NCI-H226 (cell line): ENCODE results near the gene NTRK2.
A peak's percentile ranks its signal among the peaks of the same experiment; 100 is the strongest.

Experiments used
- DNase-seq: peaks from one replicate; pipeline ENCODE4 v3.0.0-alpha.2; 2015

Gene NTRK2

GRCh38 chr9:84823421-84824271, 154.1 kb downstream of the NTRK2 start:
- DNase-seq, result no peak

- DNase-seq, result no peak
These were observed 157.8 kb downstream of the NTRK2 start for GRCh38 chr9:84827216-84827765.

DNA sequence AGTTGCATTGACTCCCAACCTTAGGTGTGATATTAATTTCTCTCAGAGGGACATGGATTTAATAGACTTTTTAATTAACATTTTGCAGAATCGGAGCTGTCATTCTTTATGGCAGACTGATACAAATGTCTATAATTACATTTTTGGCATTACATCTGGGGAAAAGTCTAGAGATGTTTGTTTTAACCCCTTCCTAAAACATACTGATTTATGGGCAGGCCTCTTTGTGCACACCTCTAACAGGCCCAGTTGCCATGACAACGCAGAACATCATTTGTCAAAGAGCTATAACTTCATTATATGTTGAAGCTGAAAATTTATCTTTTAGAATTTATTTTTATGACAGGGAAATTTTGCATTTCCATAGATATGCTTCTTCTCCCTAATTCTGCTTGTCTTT, 158.5 kb downstream of the NTRK2 start:
- DNase-seq, result no peak

- DNase-seq, result no peak
These were observed 159.9 kb downstream of the NTRK2 start for GRCh38 chr9:84829471-84829870.

GRCh38 chr9:84829997-84830696, 160.6 kb downstream of the NTRK2 start:
- no peak for DNase-seq

DNA sequence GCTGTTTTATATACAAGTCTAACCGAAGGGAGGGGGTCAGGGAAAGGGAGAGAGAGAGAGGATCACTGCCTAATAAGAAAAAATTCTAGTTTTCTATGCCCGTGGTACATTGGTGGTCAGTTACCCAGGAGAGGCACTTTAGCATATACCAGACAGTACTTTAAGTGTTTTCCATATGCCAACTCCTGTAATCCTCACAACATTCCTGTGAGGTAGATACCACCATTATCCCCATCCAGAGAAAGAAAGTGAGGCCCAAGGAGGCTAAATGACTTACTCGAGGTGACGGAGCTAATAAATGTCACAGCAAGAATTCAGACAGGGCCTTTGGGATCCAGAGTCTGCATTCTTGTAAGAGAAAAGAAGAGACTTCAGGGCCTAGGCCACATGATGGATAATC, 161.8 kb downstream of the NTRK2 start:
- DNase-seq, result no peak

DNA sequence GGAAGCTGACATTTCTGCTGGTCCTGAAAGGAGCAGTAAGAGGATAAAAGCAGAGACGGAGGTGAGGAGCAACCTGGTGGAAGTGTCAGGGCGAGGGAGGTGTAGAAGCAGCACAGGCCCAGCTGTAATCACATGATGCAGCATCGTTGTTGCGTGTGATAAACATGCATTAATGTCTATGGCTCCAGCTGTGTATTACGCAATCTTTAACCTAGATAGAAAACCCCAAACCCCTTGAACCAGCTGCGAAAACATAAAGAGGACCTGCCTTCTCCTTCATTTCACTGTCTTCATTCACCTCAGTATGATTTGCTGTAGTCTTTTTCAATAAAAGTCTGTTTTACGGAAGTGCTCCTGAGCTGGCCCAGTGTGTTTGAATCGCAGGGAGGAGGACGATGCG, 162.9 kb downstream of the NTRK2 start:
- no peak for DNase-seq

DNA sequence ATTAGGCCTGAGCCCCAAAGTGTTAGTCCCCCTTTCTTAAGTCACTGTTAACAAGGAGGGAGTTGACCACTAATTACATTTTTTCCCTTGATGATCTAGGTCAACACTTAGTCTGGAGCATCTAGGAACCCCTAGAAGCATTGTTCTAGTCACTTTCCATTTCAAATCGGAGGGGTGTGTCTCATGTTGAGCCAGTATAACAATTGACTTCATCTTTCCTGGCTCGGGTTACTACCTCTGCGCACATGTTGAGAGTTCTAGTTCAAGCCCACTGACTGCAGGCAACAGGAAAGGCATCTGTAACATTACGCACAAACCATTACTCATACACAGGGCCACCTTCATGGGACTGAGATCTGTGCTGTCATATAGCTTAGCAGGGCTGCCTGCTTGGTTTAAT, 164.9 kb downstream of the NTRK2 start:
- DNase-seq, result no peak

GRCh38 chr9:84835745-84836144, 166.2 kb downstream of the NTRK2 start:
- DNase-seq, result no peak

GRCh38 chr9:84838879-84839278, 169.3 kb downstream of the NTRK2 start:
- DNase-seq, result no peak

DNA sequence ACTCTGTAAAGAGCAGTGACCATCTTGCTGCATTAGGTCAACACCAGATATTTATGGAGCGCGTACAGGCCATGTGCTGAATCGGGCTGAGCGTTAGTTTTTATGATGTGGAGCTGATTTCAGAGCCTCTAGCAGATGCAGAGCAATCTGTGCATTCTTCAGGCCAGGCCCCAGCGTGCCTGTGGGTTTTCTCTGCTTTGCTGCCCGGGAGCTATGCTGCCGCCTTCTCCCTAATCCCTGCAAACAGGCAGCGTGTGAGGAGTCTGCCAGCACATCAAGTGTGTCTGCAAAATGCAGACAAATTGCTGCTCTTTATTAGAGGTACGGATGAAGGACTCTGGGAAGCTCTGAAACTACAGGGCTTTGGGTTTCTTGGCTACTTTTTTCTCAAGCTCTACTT, 170.0 kb downstream of the NTRK2 start:
- no peak for DNase-seq

GRCh38 chr9:84841931-84842330, 172.4 kb downstream of the NTRK2 start:
- DNase-seq, result no peak

DNA sequence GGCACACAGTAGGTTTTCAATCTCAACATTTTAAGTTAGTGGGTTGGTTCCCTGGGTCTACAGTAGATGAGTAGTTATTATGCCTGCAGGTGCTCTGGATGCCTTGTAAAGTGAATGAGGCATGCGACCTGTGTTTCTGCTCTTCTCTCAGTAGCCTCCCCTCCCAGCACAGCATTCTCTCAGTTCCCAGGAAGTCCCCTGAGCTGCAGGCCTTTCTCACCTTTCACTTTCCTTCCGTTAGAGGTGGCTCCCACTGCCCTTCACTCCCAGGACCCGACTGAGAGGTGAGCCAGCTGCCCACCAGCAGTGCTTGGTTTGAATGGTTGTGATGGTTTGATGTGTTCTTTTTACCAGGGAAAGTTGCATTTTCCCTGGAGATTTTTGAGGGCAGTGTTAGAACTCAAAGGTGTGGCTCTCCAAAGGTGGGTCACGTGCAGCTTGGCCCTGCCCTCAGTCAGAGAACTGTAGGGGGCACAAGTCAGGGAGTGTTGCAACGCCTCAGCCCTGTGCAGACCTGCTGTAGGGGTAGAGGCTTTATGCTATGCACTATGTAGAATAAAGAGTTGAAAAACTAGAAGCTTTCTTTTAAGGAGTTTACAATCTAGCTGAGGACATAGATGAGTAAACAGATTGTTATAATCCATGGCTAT, 173.8 kb downstream of the NTRK2 start:
- no peak for DNase-seq

- no peak for DNase-seq
These were observed 176.7 kb downstream of the NTRK2 start for GRCh38 chr9:84845956-84846900.

- no peak for DNase-seq
These were observed 177.4 kb downstream of the NTRK2 start for GRCh38 chr9:84846906-84847305.

DNA sequence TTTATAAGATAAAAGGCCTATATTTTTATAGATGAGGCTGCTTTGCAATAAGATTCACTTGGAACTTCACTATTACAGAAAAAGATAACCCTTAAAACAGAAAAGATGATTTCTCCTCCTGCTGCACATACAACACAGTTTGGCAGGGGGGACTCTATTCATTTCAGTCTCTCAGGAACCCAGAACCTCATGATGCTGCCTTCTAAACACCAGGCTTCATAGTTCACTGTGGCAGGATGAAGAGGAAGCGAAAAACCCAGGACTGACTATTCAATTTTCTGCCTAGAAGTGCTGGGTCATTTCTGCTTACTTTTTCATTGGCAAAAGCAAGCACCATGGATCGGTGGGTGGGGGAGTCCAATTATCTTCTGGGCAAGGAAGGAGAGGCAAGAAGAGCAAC, 179.5 kb downstream of the NTRK2 start:
- DNase-seq, result no peak

GRCh38 chr9:84850830-84851392, 181.4 kb downstream of the NTRK2 start:
- no peak for DNase-seq

DNA sequence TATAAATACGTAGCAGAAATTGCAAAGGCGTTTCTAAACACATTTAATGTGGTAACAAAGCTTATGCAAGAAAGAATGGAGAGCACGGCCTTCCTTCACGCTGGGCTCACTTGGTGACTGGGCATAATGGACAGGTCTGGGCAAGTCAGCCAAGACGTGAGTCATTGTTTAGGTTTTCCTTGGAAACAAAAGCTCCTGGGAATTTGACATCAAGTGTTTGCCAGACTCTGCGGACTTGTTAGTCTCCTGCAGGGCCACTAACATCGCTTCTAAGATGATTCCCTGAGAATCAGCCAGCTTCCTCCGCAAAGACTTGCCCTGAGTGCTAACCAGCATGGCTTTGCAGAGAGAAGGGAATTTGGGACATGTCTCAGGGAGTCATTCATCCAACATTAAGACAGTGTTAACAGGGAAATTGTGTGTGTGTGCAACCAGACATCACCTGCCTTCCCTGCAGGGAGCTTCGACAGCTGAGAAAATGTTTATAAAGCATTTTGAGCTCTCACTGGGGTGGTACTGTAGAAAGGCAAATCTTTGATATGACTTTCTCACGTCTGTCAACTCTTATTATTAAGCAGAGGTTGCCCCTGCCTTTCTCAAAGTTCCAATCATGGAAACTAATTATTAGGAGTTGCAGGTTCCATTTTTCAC, 182.5 kb downstream of the NTRK2 start:
- peak; percentile 72 for DNase-seq

- no peak for DNase-seq
These were observed 183.2 kb downstream of the NTRK2 start for GRCh38 chr9:84852617-84853301.

DNA sequence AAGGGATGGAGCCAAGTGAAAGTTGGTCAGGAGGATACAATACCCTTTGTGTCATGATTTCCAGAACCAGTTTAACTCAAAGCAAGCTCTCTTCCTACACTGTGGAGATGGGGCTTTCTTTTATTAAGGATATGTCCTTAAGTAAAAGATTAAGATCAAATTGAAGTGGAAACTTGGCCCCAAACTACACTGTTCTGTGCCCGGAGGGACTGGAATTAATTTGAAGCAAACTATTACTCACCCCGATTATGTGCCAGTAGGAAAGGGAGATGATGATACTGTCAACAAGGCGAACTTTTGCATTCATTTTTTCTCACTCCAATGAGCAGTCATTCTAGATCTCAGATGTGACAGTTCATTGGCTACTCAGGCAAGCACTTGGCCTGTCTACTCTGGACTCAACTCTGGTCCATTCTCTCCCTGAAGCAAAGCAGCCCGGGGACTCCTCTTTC, 186.7 kb downstream of the NTRK2 start:
- DNase-seq, result no peak

GRCh38 chr9:84857211-84857610, 187.7 kb downstream of the NTRK2 start:
- no peak for DNase-seq
